Gastrocnemius medialis (tissue), 4 donors: ENCODE results near the gene ELF4.

ENCODE experiments used
- POLR2A ChIP-seq, 2 donors: fragments of 450-650 bp; IDR thresholded peaks; one replicate each; pipeline ENCODE4 v1.6.1; 2017; ENCODE audit warnings: antibody characterized with exemption in 2 of 2, mild to moderate bottlenecking in 2 of 2, moderate library complexity in 2 of 2
- TF ChIP-seq, protein P1 (sequence below), 5 experiments: fragments of 450-650 bp in 3 of 5; fragments of 200-600 bp in 2 of 5; sonication (generic) in 2 of 5; IDR thresholded peaks in 4 of 5; conservative IDR thresholded peaks in 1 of 5; 1 replicate in 4 of 5; 2 replicates in 1 of 5; pipeline ENCODE4 v1.5.1; 2016 to 2019; ENCODE audit warnings: antibody characterized with exemption in 5 of 5, mild to moderate bottlenecking in 3 of 5, moderate library complexity in 3 of 5

DNA sequence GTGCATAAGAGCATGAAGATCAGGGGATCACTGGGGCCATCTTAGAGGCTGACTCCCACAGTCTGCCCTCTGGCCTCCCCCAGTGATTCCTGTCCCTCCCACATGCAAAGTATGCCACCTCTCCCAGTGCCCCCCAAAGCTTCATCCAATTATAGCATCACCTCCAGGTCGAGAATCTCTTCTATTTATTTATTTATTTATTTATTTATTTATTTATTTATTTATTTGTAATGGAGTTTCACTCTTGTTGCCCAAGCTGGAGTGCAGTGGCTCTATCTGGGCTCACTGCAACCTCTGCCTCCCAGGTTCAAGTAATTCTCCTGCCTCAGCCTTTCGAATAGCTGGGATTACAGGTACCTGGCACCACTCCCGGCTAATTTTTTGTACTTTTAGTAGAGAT is 77.7 kb downstream of the ELF4 start:
- TF ChIP-seq, protein P1, sequence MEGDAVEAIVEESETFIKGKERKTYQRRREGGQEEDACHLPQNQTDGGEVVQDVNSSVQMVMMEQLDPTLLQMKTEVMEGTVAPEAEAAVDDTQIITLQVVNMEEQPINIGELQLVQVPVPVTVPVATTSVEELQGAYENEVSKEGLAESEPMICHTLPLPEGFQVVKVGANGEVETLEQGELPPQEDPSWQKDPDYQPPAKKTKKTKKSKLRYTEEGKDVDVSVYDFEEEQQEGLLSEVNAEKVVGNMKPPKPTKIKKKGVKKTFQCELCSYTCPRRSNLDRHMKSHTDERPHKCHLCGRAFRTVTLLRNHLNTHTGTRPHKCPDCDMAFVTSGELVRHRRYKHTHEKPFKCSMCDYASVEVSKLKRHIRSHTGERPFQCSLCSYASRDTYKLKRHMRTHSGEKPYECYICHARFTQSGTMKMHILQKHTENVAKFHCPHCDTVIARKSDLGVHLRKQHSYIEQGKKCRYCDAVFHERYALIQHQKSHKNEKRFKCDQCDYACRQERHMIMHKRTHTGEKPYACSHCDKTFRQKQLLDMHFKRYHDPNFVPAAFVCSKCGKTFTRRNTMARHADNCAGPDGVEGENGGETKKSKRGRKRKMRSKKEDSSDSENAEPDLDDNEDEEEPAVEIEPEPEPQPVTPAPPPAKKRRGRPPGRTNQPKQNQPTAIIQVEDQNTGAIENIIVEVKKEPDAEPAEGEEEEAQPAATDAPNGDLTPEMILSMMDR (IDR thresholded peaks at IDR 0.05 in 4 of 5, conservative IDR thresholded peaks at IDR 0.05 in 1 of 5): no peak
- TF ChIP-seq POLR2A (IDR thresholded peaks at IDR 0.05): no peak
